Endodermal cell (in vitro differentiated cells): ENCODE data around the gene COL11A1. TPM values are rescaled to one million over a fixed set of nuclear protein-coding genes. Genes with fewer than 3 reads are reported as not detected.

Source experiments
- DNase-seq: peaks from one replicate; pipeline ENCODE4 v3.0.0-alpha.2; 2017
- H3K27ac ChIP-seq: 2 replicates; pipeline ENCODE4 v1.5.1; 2013; ENCODE audit warnings: mild to moderate bottlenecking, low read depth, low read length, moderate library complexity
- H3K27me3 ChIP-seq: 2 replicates; pipeline ENCODE4 v1.6.1; 2013; ENCODE audit warnings: mild to moderate bottlenecking, low read length, moderate library complexity; ENCODE audit not compliant: insufficient read depth, control insufficient read depth, poor library complexity, severe bottlenecking
- H3K36me3 ChIP-seq: 2 replicates; pipeline ENCODE4 v1.7.0; 2013; ENCODE audit warnings: mild to moderate bottlenecking, low read length, moderate library complexity; ENCODE audit not compliant: control insufficient read depth, insufficient read depth
- H3K4me1 ChIP-seq: one replicate; pipeline ENCODE4 v1.7.0; 2013; ENCODE audit warnings: low read length; ENCODE audit not compliant: control insufficient read depth, insufficient read depth
- H3K4me3 ChIP-seq: 2 replicates; pipeline ENCODE4 v1.5.1; 2013; ENCODE audit warnings: mild to moderate bottlenecking, low read length, moderate library complexity
- H3K9ac ChIP-seq: 2 replicates; pipeline ENCODE4 v1.6.1; 2013; ENCODE audit warnings: mild to moderate bottlenecking, low read length, moderate library complexity; ENCODE audit not compliant: poor library complexity, severe bottlenecking; ENCODE audit errors: extremely low read depth
- H3K9me3 ChIP-seq: 2 replicates; pipeline ENCODE4 v1.6.1; 2013; ENCODE audit warnings: mild to moderate bottlenecking, low read length, moderate library complexity; ENCODE audit not compliant: control insufficient read depth
- H3K27ac Mint-ChIP-seq: 2 replicates; pipeline ENCODE4 v1.8.0; 2020; ENCODE audit warnings: mixed read lengths
- H3K27me3 Mint-ChIP-seq: 2 replicates; pipeline ENCODE4 v1.8.0; 2021; ENCODE audit warnings: mild to moderate bottlenecking, mixed read lengths; ENCODE audit not compliant: insufficient read depth
- H3K36me3 Mint-ChIP-seq: 2 replicates; pipeline ENCODE4 v1.8.0; 2020; ENCODE audit warnings: low read depth, mixed read lengths
- H3K4me1 Mint-ChIP-seq: 2 replicates; pipeline ENCODE4 v1.8.0; 2020; ENCODE audit warnings: mixed read lengths
- H3K4me3 Mint-ChIP-seq: 2 replicates; pipeline ENCODE4 v1.8.0; 2020; ENCODE audit warnings: mild to moderate bottlenecking, moderate library complexity, mixed read lengths
- H3K9me3 Mint-ChIP-seq: 2 replicates; pipeline ENCODE4 v1.8.0; 2020; ENCODE audit warnings: mild to moderate bottlenecking, mixed read lengths
- CTCF ChIP-seq: fragments of 200-600 bp; sonication (generic); conservative IDR thresholded peaks from 2 replicates; pipeline ENCODE4 v1.5.0; 2021; ENCODE audit warnings: antibody characterized with exemption, mild to moderate bottlenecking
- WGBS, 2 experiments: methylation state at CpG; one replicate each; pipeline versions ENCODE4 v1.1.5 to v1.1.7; 2013; ENCODE audit warnings: missing lambda C conversion rate in 2 of 2, mixed read lengths in 1 of 2; ENCODE audit not compliant: insufficient coverage in 1 of 2, insufficient read length in 1 of 2; 5-methylcytosine and 5-hydroxymethylcytosine counted together
- total RNA-seq, 2 donors: library from RNA; stranded (reverse); fragmentation: NEBNext Ultra II Directional in 1 of 2; extraction: Animal tissue kit (Norgen Biotek cat#: 25700) in 1 of 2; gene quantifications; 2 replicates in 1 of 2; 3 replicates in 1 of 2; pipeline ENCODE4 v1.2.1, GENCODE V29; 2021

The COL11A1 gene
- total RNA-seq, 2 donors from 2014 or later: 6.7 to 27.5 TPM

GRCh38 chr1:103122983-103123720 lies 14.8 kb upstream of the COL11A1 start:
- H3K4me1 Mint-ChIP-seq: no peaks in the 10 kb centered on the region
- H3K4me3 ChIP-seq: no peak overlapping the region
- TF ChIP-seq CTCF: no peak
- no peak overlapping the region for H3K27ac ChIP-seq
- DNase-seq: no peak
- H3K4me3 Mint-ChIP-seq: no peak overlapping the region
- no peaks in the 10 kb centered on the region for H3K36me3 ChIP-seq
- H3K27me3 Mint-ChIP-seq: no peaks in the 10 kb centered on the region
- no peak overlapping the region for H3K27ac Mint-ChIP-seq
- no peaks in the 10 kb centered on the region for H3K36me3 Mint-ChIP-seq
- H3K9me3 Mint-ChIP-seq: no peaks in the 10 kb centered on the region
- 94% methylated on average over 1 of the region's 2 CpGs; no CpG with 5 or more reads in 1 of the 2 experiments for WGBS, 2 experiments
- H3K9ac ChIP-seq: no peak overlapping the region
- no peaks in the 10 kb centered on the region for H3K27me3 ChIP-seq
- peaks cover 13% of the 10 kb centered on the region for H3K9me3 ChIP-seq
- H3K4me1 ChIP-seq: no peaks in the 10 kb centered on the region

GRCh38 chr1:103120981-103121380 lies 12.7 kb upstream of the COL11A1 start:
- Histone ChIP-seq H3K27me3 (no peaks in the 10 kb centered on the region), H3K36me3 (no peaks in the 10 kb centered on the region), H3K9me3 (peaks cover 13% of the 10 kb centered on the region), H3K4me3 (peak overlapping the region; percentile 24), H3K9ac (no peak overlapping the region), H3K27ac (no peak overlapping the region), H3K4me1 (no peaks in the 10 kb centered on the region)
- H3K27ac Mint-ChIP-seq: no peak overlapping the region
- H3K4me3 Mint-ChIP-seq: no peak overlapping the region
- H3K36me3 Mint-ChIP-seq: no peaks in the 10 kb centered on the region
- DNase-seq: no peak
- H3K9me3 Mint-ChIP-seq: no peaks in the 10 kb centered on the region
- H3K27me3 Mint-ChIP-seq: no peaks in the 10 kb centered on the region
- H3K4me1 Mint-ChIP-seq: no peaks in the 10 kb centered on the region
- WGBS, 2 experiments: 100% methylated on average over 1 of the region's 2 CpGs; no CpG with 5 or more reads in 1 of the 2 experiments
- TF ChIP-seq CTCF: no peak

GRCh38 chr1:103112546-103112945 lies 4.2 kb upstream of the COL11A1 start:
- peaks cover 17% of the 10 kb centered on the region for H3K27me3 ChIP-seq
- no peaks in the 10 kb centered on the region for H3K36me3 ChIP-seq
- Mint-ChIP-seq H3K27me3 (peaks cover 18% of the 10 kb centered on the region), H3K27ac (no peak overlapping the region), H3K36me3 (no peaks in the 10 kb centered on the region), H3K9me3 (no peaks in the 10 kb centered on the region), H3K4me3 (no peak overlapping the region), H3K4me1 (peaks cover 21% of the 10 kb centered on the region)
- H3K4me3 ChIP-seq: no peak overlapping the region
- H3K4me1 ChIP-seq: peaks cover 5% of the 10 kb centered on the region
- H3K9ac ChIP-seq: no peak overlapping the region
- no peak overlapping the region for H3K27ac ChIP-seq
- H3K9me3 ChIP-seq: no peaks in the 10 kb centered on the region
- TF ChIP-seq CTCF: no peak
- DNase-seq: no peak
